Inflammatory macrophage (primary cell): Measurements from ENCODE around the gene RALGAPA2.
A peak's percentile ranks its signal among the peaks of the same experiment; 100 is the strongest.

Source experiments
- DNase-seq, 2 donors: peaks; one replicate each; pipeline ENCODE4 v3.0.0-alpha.2; 2020 to 2022
- total RNA-seq, 18 experiments: gene quantifications; one replicate each; lab custom pipeline; 2026; ENCODE audit warnings: mixed read lengths in 6 of 18, inconsistent platforms in 2 of 18; lab: John Stamatoyannopoulos, UW

The RALGAPA2 gene
- 28.0 to 69.0 (median 37.1) reads per million in 18 experiments for total RNA-seq

DNA sequence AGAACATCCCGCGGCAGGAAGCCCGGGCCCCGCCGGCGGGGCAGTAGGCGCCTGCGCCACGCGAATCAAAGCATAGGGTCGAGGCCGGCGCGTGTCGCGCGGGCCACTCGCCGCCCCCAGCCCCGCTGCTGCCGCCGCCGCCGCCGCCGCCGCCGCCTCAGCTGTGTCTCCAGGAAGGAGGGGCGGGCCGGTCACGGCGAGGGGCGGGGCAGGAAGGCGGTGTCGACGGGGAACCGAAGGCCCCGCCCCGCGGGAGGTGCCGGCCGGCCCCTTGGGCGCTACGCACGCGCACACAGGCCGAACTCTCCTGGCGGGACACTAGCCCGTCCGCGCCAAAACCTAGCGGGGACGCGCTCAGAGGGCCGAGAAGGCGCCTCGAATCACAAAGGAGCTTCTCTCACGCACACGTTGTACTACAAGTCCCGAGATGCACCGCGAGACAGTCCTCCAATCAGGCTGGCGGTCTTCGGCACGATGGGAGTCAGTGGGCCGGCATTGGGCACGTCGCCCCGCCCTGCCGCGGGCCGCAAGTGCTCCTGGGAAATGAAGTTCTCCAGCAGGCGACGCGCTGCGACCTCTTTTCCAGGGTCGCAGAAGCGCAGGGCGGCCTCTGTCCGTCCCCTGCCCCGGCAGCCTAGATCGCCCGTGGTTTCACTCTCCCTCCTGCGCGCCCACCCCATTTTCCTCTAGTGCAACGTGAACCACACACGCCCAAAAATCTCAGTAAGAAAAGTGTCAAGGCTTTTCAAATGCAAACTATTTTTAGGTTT lies at the start of gene RALGAPA2:
Gene RALGAPA2 (minus strand): TSS at position 171 of the 770 bp plus-strand sequence. CDS start 164 bp downstream, at position 7.
- peak; percentile 96 to 98 for DNase-seq

DNA sequence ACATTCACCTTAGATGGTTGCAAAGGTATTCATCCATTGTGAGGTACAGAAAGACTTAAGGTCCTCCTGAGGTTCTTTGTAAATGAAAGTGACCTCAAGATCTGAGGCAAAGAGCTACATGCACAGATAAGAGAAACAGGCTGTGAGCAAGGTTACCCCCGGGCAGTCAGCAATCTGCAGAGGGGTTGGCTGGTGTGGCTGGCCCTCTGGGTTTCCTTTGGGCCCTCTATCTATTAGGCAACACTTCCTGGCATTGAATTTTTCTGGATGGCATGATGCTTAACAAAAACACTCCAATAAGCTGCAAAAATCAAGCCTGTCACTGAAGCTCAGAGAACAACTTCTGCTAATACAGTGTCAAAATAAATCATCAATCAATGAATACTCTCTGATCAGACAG lies 48.9 kb upstream of the RALGAPA2 start:
- DNase-seq = no peak

DNA sequence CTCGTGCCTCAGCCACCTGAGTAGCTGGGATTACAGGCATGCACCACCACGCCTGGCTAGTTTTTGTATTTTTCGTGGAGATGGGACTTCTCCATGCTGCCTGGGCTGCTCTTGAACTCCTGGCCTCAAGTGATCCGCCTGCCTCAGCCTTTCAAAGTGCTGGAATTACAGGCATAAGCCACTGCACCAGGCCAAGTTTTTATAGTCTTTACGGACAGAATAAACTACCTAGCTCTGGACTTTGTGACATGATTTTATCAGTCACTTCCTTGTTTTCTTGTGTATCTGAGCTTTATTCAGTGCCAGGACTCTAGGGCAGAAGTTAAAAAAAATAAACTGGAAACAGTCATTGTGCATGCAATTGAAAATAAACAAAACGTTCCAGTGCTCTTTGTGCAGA lies 46.7 kb upstream of the RALGAPA2 start:
- DNase-seq = no peak

DNA sequence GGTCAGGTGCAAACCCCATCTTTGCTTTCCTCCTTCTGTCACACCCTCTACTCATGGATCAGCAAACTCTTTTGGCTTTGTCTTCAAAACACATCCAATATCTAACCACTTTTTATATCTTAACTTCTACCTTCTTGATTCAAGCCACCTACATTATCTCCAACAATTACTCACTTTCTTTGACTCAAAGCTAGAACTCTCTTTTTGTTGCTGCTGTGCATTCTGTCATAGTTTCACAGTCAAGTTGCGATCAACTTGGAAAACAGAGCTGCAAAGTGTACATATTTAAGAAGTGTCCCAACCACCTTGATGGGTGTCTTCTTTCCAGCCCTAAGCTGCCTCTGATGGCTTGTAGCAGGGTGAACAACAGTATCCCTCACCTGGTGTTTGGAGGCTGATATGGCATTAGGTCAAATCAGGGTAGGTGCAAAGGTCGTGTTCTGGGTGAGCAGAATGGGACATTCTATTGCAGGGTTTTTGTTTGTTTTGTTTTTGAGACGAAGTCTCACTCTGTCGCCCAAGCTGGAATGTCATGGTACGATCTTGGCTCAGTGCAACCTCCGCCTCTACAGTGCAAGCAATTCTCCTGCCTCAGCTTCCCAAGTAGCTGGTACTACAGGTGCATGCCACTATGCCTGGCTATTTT lies 43.4 kb upstream of the RALGAPA2 start:
- DNase-seq = no peak

DNA sequence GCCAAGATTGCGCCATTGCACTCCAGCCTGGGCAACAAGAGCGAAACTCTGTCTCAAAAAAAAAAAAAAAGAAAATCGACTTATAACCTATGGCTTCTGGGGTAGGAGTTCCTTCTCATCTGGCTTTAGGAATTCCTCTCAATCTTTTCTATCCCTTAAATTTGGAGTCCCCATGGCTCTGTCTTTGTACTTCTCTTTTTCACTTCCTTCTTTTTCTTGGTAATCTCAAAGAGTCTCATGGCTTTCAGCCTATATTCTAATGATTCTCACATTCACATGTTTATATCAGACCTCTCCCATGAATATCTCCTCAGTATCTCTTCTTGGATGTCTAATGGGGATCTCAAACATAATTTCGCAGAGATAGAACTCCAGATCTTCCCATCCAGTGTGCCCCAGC lies 42.8 kb upstream of the RALGAPA2 start:
- peak; percentile 24 to 65 for DNase-seq

DNA sequence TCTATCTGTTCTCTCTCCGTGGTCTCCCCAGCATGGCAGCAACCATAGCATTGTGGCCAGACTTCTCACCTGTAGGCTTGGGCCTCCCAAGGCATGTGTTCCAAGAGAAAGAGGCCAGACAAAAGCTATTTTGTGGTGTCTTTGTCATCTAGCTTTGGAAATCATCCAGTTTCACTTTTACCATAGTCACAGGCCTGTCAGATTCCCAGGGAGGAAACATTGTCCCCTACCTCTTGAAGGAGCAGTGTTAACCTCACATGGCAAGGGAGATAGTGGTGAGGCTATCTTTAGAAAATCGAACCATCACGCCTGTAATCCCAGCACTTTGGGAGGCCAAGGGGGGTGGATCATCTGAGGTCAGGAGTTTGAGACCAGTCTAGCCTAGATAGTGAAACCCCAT lies 42.3 kb upstream of the RALGAPA2 start:
- no peak for DNase-seq

DNA sequence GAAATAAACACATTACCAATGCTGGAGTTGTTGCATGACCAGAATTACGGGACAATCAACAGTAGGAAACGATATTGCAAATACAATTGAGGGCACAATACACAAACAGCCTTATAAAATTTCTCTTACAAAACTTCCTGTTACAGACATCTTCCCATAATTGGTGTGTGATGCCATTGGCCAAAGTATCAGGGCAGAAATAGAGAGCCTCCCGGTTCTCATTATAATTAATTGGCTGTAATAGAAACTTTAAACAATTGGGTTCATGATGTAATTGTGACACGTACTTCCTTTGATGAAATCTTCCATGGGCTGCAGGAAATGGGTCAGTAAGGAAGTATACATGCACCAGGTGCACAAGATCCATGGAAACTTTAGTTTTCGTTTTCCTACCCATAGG lies 40.3 kb upstream of the RALGAPA2 start:
- peak in 1 of 2 donors; percentile 36 for DNase-seq

DNA sequence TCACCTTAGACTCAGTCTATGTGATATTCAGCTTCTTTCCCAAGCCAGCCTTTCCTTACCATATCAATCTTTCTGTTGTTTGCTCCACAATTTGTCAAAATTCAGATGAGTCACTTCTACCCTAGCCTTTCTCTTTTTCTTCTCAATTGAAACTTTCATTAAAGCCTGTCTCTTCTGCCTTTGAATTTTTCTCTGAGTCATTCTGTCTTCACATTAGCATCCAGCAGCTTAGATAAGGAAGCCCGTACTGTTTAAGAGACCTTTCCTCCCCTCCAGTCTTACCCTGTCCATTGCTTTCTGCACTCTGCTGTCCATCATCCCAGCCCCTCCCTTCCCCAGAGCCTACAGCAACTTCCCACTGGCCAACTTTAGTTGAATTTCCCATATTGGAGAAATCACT lies 34.9 kb upstream of the RALGAPA2 start:
- DNase-seq = no peak

DNA sequence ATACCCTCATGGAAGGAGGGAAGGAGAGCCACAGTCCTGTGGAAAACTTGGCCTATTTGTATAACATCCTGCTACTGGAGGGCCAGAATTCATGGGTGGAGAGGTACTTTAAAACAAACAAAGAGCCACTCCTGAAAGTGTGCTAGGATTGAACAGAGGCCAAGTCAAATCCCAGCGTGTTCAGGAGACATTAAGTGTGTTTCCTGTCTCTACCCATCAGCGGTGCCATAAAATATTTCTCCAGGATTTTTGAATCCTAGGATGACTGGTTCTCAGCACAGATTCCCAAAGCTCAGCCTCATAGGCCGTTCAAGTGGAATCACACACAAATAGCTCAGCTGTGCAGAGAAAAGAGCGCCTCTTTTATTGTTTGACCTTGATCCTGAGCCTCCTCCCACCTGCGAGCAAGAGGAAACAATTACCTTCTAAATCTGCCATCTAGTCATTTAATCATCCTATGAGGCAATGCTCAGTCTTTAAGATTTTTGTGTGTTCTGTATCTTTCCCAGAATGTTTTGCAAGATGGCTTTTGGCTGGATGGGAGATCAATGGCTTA lies 31.8 kb upstream of the RALGAPA2 start:
- DNase-seq = no peak

DNA sequence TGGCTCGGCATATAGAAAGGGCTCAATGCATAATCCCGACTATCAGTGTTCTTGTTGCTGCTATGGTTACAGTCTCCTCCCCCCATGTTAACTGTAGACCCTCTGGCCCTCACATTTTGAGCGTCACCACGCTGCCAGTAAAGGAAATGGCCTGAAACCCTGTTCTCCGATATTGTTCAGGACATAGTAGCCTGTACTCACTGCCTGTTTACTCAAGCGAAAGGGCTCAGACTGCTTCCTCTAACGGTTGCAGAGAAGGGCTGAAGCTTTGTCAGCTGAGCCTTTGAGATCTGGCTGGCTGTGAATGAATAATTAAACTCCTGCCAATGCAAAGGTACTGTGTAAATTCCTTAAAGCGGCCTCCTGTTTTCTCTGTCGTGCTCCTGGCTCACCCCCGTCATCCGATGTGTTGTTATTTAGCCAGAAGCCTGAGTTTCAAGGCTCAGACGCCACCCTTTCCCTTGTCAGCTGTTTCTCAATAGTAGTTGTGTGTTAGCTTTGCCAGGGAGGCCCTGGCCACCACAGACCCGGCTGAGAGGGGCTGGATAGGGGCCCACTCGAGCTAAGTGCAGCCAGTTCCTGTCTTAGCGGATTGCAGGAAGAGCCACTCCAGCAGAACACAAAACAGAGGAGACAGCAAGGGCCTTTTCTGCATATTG lies 31.2 kb upstream of the RALGAPA2 start:
- DNase-seq = peak; percentile 67 to 73

DNA sequence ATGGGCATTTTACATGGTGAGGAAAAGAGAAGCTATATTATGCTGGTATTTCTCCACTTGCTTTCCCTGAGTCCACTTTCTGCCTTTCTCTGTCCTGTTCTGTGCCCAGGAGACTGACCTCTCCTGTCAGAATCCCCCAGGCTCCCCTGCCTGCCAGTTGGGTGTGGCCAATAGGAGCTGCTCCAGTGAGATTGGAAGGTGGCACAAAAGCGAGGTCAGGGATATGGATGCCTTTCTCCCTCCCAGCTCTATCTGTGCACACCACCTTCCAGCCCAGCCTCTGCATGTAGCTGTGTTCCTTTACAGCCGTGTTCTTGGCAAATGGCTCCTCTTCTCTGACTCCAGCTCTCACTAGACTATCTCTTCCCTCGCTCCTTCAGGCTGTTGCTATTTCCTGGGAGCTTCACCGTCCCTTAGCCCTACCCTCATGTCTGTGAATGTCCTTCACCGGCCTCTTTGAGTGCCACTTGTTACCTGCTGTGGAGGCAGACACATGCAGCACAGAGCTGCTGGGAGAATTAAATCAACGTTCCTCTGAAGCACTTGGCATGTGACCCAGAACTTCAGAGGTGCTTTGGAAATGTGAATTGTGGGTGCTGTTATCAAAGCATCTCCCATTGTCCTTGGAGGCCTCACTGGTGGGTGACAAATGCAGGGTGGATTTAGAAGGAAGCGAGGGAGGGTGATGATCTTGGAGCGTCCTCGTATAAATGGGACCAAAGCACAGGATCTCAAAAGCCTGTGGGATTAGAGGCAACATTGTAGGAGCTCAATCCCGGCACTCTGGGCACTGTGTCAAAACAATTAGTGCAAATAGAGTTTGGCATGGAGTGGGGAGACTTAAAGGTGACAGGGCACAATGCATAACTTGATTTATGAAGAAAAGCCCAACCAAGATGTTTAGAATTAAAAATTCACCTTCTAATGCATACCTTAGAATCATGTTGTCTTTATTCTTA lies 28.9 kb upstream of the RALGAPA2 start:
- no peak for DNase-seq

DNA sequence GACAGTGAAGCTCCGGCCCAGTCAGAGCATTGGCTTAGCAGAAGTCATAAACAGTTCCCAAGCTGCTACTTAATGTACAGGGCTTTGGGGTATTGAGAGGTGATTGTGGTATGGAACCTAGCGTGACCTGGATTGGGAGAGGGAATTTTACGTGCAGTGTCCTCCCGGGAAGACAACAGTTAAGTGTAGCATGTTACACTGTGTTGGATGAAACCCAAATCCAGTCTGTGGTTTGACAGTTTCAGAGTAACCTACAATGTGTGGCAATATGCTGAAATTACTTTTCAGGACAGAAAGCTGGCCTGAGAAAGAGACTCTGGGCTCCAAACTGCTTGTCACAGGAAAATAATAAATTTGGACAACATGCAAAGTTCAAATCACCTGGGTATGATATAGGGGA lies 28.1 kb upstream of the RALGAPA2 start:
- no peak for DNase-seq

DNA sequence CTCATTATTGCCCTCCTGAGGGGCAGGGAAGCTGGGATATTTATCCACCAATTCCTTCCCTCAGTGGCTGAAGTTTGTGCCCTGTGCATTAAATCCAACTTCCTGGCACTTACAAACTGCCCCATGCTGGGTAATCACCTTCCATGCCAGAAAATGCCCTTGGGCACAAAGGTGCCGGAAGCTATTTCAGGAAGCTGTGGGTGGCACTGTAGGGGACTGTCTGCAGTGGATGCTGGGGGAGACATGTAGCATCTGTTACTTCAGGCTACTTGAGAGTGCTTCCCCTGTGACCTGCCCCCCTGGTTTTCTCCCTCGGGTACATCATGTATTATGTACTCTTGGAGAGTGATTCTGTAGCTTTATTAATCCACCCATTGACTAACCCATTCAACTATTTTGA lies 24.7 kb upstream of the RALGAPA2 start:
- DNase-seq = no peak

DNA sequence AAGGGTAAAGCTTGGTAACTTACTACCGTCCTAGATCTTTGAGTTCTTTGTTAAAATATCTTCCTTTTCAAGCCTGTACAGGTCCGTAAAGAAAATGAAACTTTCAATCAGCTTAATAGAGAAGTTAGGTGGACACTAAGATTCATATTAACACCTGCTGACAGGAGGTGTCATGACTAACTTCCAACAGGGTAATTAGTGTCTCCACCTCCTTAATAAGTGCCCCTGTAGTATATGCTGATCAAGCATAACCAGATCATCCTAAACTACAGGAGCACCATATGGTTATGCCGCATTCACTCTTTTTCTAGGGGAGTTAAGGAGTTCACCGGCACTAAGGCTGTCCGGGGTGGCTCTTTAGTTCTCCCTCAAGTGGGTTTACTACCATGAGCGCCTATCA lies 23.9 kb upstream of the RALGAPA2 start:
- DNase-seq = no peak

DNA sequence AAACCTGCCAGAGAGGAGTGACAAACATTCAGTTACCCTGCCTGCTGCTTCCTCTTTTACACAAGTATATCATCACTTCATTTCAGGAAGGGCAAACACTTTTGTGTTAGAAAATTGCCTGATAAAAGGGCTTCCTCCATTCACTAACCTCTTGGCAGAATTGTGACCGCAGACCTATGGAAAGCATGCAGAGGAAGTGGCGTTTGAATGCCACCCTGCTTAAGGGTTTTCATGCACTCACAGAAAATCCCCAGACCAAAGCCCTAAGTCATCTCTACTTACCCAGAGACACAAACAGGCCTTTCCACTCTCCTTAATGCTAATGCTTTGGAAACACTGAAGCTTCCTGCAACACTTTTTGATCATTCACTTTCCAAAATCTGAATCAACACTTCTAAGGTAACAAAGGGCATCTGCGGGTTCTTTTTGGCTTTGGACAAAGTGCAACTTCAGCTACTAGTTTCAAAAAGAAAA lies 22.1 kb upstream of the RALGAPA2 start:
- peak; percentile 76 to 86 for DNase-seq

DNA sequence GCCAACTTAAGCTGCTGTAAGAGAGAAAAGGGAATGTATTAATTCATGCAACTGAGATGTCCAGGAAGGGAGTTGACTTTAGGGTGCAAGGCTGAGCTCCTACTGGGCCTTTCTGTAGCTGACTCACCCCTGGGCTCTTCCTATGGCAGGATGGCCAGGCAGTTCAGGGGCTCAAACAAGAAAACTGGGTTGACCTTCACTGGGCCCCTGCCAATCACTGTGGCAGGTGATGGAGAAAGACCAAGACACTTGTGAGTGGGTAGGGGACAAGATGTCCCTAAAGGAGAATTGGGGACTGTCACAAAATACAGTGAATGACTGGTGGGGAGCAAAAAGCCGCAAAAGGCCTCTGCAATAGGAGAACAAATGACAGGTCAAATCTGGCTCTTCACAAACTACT lies 21.5 kb upstream of the RALGAPA2 start:
- DNase-seq = no peak

DNA sequence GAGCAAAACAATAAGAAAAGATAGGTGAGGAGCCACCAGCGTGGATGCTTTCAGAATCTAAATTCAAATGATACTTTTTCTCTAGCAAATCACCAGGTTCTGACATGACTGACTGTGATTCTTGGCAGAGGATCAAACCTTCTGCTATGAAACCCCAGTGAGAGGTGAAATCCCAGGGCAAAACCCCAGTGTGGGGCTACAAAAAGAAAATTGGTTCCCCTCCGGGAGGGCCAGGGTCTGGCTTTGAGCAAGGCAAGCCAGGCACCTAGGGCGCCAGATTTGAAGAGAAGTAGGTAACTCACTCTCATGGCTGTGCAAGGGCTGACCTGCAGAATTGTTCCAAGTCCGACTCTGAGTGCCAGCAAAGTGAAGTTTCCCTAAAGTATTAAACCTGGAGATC lies 20.2 kb upstream of the RALGAPA2 start:
- DNase-seq = no peak

DNA sequence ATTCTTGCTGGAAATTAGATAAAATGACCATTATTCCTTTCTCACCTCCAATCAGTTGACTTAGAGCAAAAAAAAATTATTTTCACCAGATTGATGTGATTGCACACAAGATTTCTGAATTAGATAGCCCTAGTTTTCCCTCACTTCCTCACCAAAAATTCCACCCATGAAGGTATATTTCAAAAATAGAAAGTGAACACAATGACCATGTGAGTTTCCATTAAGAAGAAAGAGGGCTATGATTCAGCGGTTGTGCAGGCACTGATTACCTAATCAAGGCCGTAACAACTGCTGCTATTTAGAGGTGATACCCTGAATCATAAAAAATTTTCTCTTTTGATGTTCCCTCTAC lies 19.5 kb upstream of the RALGAPA2 start:
- DNase-seq = peak; percentile 73 to 76

DNA sequence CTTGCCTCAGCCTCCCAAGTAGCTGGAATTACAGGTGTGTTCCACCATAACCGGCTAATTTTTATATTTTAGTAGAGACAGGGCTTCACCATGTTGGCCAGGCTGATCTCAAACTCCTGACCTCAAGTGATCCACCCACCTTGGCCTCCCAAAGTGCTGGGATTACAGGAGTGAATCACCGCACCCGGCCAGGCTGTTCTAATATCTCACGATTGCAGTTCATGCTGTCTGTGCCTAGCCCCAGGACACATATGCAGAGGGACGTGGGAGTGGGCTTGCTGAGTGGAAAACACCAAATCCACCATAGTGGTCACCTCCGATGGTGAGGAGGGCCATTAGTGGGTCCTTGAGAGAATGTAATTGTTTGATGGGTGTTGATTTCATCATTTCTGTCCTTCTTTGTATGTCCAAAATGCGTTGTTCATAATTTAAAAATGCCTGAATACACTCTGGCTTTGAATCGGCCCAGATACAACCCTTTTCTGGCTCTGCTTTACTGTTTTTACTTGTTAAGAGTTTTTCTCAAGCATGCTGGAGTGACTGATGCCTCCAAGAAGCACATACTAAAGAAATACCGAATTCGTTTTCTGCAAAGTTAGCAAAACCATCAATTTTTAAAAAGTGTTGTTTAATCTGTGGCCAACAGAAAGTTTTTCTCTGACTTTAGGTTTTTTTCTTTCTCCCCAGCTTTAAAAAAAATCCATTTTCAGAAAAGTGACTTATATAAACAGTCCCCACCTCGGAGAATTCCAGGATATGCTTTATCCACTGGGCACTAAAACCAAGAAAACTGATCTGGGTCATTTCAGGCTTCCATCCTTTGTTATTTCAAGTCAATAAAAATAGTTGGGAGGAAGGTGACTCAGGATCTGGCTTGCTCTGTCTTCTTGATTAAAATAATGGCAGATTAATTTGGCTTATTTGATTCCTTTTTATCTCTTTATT lies 18.8 kb upstream of the RALGAPA2 start:
- DNase-seq = no peak

DNA sequence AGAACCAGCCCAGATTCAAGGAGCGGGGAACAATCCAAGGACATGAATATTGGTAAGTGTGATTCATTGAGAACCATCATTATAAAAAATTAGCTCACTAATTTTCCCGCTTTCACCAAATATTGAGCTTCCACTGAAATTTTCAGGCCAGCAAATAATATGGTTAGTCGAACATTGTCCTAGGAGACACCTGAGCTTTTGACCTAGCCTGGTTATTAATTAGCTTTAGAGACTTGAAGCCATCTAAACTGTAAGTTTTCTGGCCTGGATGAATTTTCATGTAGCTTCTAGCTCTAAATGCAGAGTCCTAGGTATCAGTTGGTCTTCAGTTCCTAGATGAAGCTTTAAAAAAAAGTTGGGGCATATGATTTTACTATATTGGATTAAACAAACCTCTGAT lies 17.1 kb upstream of the RALGAPA2 start:
- no peak for DNase-seq

DNA sequence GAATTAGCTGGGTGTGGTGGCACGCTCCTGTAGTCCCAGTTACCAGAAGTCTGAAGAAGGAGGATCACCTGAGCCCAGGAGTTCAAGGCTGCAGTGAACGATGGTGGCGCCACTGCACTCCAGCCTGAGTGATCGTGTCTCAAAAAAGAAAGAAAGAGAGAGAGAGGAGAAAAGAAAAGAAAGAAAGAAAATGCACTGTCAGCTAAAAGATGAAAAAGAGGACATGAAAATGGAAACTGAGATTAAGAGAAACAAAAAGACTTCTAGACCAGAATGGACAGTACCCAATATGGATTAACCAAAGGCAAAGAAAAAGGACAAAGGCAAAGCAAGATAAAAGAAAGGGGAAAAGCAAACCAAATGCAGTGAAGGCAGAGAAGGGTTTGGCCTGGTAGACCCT lies 9.0 kb upstream of the RALGAPA2 start:
- no peak for DNase-seq
